ENCODE measurements around the gene ORAI2. TPM values are rescaled to one million over a fixed set of nuclear protein-coding genes. Genes with fewer than 3 reads are reported as not detected.

Gene ORAI2
- polyA plus RNA-seq, 2 of the 4 experiments (the other 2 are of a cell fraction) = 12.8 to 22.1 TPM

DNA sequence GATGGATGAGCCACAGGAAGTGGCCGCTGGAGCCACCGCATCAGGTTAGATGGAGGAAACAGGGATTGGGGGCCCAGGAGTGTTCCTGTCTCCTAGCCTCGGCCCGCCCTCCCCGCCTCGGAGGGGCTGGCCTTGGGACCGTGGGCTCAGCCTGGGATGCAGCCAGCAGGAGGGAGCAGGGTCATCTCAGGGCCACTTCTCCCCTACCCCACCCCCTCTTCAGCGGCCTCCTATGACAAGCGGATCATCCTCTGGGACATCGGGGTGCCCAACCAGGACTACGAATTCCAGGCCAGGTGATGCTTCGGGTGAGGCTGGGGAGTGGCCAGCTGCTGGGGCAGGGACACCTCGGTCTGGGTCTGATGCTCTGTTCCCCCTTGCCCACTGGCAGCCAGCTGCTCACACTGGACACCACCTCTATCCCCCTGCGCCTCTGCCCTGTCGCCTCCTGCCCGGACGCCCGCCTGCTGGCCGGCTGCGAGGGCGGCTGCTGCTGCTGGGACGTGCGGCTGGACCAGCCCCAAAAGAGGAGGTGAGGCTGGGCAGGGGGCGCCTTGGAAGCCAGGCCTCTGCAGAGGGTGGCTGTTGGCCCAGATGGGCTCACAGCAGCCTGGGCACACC lies 36.1 kb downstream of the ORAI2 start (continued):
- TF ChIP-seq CEBPB (IDR thresholded peaks at IDR 0.05) (no peak), MAFK (IDR thresholded peaks at IDR 0.05; ENCODE audit: partially characterized antibody) (no peak), HMGXB4 (CRISPR knock-in tag; IDR thresholded peaks at IDR 0.05; ENCODE audit: borderline replicate concordance) (no peak)
- TF ChIP-seq, protein P1, sequence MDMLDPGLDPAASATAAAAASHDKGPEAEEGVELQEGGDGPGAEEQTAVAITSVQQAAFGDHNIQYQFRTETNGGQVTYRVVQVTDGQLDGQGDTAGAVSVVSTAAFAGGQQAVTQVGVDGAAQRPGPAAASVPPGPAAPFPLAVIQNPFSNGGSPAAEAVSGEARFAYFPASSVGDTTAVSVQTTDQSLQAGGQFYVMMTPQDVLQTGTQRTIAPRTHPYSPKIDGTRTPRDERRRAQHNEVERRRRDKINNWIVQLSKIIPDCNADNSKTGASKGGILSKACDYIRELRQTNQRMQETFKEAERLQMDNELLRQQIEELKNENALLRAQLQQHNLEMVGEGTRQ (IDR thresholded peaks at IDR 0.05) = no peak
- TF ChIP-seq, protein P2, sequence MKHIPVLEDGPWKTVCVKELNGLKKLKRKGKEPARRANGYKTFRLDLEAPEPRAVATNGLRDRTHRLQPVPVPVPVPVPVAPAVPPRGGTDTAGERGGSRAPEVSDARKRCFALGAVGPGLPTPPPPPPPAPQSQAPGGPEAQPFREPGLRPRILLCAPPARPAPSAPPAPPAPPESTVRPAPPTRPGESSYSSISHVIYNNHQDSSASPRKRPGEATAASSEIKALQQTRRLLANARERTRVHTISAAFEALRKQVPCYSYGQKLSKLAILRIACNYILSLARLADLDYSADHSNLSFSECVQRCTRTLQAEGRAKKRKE (CRISPR knock-in tag; IDR thresholded peaks at IDR 0.05; ENCODE audit: low read depth) = no peak
- TF ChIP-seq, protein P3, sequence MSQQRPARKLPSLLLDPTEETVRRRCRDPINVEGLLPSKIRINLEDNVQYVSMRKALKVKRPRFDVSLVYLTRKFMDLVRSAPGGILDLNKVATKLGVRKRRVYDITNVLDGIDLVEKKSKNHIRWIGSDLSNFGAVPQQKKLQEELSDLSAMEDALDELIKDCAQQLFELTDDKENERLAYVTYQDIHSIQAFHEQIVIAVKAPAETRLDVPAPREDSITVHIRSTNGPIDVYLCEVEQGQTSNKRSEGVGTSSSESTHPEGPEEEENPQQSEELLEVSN (IDR thresholded peaks at IDR 0.05; ENCODE audit: borderline replicate concordance, low read depth) = no peak

DNA sequence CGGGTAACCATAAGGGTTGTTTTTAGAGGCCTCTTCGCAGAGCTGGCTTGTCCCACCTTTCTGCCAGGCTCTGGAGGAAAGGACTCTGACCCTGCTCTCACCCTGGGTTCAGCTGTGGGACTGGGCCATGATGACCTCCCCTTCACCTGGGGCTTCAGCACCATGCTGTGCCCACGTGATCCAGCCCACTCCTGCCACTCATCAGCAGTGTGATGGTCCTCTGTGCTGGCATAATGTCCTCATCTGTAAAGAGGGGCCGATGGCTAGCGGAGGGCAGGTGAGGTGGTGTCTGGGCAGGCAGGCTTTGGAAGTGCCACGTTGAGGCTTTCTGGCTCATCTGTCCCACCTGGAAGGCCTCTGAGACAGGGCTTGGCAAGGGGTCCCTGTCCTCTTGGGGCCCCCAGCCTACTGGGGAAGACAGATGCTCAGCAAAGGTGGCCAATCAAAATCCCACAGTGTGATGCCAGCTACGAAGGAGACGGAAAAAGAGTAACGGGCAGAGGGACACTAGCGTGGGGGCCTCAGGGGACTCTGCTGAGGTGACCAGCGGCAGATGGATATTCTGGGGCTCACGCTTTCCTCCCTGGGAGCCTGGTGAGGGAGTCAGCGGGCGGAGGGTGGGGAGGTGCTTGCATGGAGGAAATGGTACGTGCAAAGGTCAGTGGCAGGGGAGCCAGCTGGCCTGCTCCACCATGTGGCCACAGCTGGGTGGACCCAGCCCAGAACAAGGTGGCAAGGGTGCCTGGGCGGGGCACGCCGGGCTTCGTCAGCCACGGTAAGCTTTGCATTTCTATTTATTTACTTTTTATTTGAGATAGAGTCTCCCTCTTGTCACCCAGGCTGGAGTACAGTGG lies 36.8 kb downstream of the ORAI2 start:
- H3K27ac ChIP-seq = no peak overlapping the region
- no peak overlapping the region for H3K4me2 ChIP-seq
- POLR2A ChIA-PET = no interaction called here
- CTCF ChIA-PET = interaction anchor here (1.3 kb wide), 1 partner anchor 13 kb away, joined by 4 read pairs; no protein-coding TSS in a partner anchor
- DNase-seq (ENCODE audit: low read depth in 1 of 2, low spot score in 1 of 2) (no peak), ATAC-seq (no peak), FAIRE-seq (no peak)
- H3K9me3 ChIP-seq = no peaks in the 10 kb centered on the region
- 80% methylated on average over 17 of the region's 20 CpGs for WGBS (ENCODE audit: missing lambda C conversion rate)
- 0 out of 3 replicates have a peak, but pooled peaks cover 4% of the 10 kb centered on the region for H3K4me1 ChIP-seq
- TF ChIP-seq JUNB (IDR thresholded peaks at IDR 0.05) (no peak), MYC (IDR thresholded peaks at IDR 0.05; ENCODE audit: borderline replicate concordance, low read length) (no peak), NFE2L2 (conservative IDR thresholded peaks at IDR 0.05; ENCODE audit: low read length) (no peak), PBX3 (IDR thresholded peaks at IDR 0.05) (no peak), HEYL (CRISPR knock-in tag; IDR thresholded peaks at IDR 0.05) (no peak), CHD4 (IDR thresholded peaks at IDR 0.05; ENCODE audit: borderline replicate concordance) (no peak), ELK1 (IDR thresholded peaks at IDR 0.05; ENCODE audit: low read depth, low read length) (no peak)
- TF ChIP-seq, protein P3 (IDR thresholded peaks at IDR 0.05; ENCODE audit: borderline replicate concordance, low read depth) = no peak
- H3K4me3 ChIP-seq = no peak overlapping the region

GRCh38 chr7:102471791-102472125 lies 38.4 kb downstream of the ORAI2 start:
- DNase-seq (ENCODE audit: low read depth in 1 of 2, low spot score in 1 of 2) (no peak), ATAC-seq (no peak; a peak in 1 of 6 replicates), FAIRE-seq (no peak)
- CTCF ChIA-PET = interaction anchor here (1.3 kb wide), 1 partner anchor 15 kb away, joined by 4 read pairs; no protein-coding TSS in a partner anchor
- Histone ChIP-seq H3K4me3 (no peak overlapping the region), H3K9me3 (no peaks in the 10 kb centered on the region), H3K4me2 (no peak overlapping the region), H3K27ac (no peak overlapping the region), H3K4me1 (no peaks in the 10 kb centered on the region)
- WGBS (ENCODE audit: missing lambda C conversion rate) = 89% methylated on average over 4 of the region's 6 CpGs
- TF ChIP-seq, protein P4, sequence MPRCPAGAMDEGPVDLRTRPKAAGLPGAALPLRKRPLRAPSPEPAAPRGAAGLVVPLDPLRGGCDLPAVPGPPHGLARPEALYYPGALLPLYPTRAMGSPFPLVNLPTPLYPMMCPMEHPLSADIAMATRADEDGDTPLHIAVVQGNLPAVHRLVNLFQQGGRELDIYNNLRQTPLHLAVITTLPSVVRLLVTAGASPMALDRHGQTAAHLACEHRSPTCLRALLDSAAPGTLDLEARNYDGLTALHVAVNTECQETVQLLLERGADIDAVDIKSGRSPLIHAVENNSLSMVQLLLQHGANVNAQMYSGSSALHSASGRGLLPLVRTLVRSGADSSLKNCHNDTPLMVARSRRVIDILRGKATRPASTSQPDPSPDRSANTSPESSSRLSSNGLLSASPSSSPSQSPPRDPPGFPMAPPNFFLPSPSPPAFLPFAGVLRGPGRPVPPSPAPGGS (IDR thresholded peaks at IDR 0.05) = no peak
- TF ChIP-seq ELK1 (IDR thresholded peaks at IDR 0.05; ENCODE audit: low read depth, low read length) (no peak), SREBF2 (IDR thresholded peaks at IDR 0.05) (no peak), HDAC2 (IDR thresholded peaks at IDR 0.05) (no peak)
- TF ChIP-seq, protein P3 (IDR thresholded peaks at IDR 0.05; ENCODE audit: borderline replicate concordance, low read depth) = no peak
- POLR2A ChIA-PET = no interaction called here
